Measurements from ENCODE around the gene PANX2.

The PANX2 gene

GRCh38 chr22:50211147-50211546 lies 40.6 kb downstream of the PANX2 start:
- Histone ChIP-seq H3K4me1 (ENCODE audit: control insufficient read depth, low read depth, low read length) (no peaks in the 10 kb centered on the region), H3K56ac (ENCODE audit: low read length) (no peak overlapping the region), H4K5ac (ENCODE audit: low read length) (no peak overlapping the region), H3K27me3 (ENCODE audit: insufficient read depth, low read length, poor library complexity) (no peaks in the 10 kb centered on the region), H2BK5ac (ENCODE audit: low read length) (no peak overlapping the region), H3K36me3 (ENCODE audit: control insufficient read depth, insufficient read depth, low read length) (peaks cover 3% of the 10 kb centered on the region), H3K4me3 (ENCODE audit: low read length) (no peak overlapping the region), H2BK120ac (ENCODE audit: low read depth, low read length) (no peak overlapping the region), H4K8ac (ENCODE audit: low read depth, low read length) (no peak overlapping the region), H3K79me1 (ENCODE audit: low read length) (peaks cover 1% of the 10 kb centered on the region), H2AK5ac (ENCODE audit: low read length) (no peak overlapping the region), H2BK15ac (replicated peaks; ENCODE audit: low read depth) (no peak overlapping the region), H3K79me2 (ENCODE audit: control insufficient read depth, insufficient read depth, low read length) (no peaks in the 10 kb centered on the region), H3K18ac (ENCODE audit: low read length) (no peak overlapping the region), H3K27ac (ENCODE audit: low read depth, low read length) (no peak overlapping the region), H3K4ac (ENCODE audit: low read depth, low read length) (no peak overlapping the region), H3K23ac (ENCODE audit: low read length) (no peak overlapping the region), H3K4me2 (ENCODE audit: low read length) (no peak overlapping the region), H3K9ac (ENCODE audit: low read length) (no peak overlapping the region)
- DNase-seq, result no peak
- WGBS (ENCODE audit: extremely low coverage, insufficient coverage, low lambda C conversion rate), result no CpG with 5 or more reads among the region's 14 CpGs

- H3K79me1 ChIP-seq (ENCODE audit: low read length), result peaks cover 1% of the 10 kb centered on the region
- no peak overlapping the region for H3K27ac ChIP-seq (ENCODE audit: low read depth, low read length)
- no peak overlapping the region for H2AK5ac ChIP-seq (ENCODE audit: low read length)
- H2BK5ac ChIP-seq (ENCODE audit: low read length), result no peak overlapping the region
- no peaks in the 10 kb centered on the region for H3K4me1 ChIP-seq (ENCODE audit: control insufficient read depth, low read depth, low read length)
- no CpG with 5 or more reads among the region's 9 CpGs for WGBS (ENCODE audit: extremely low coverage, insufficient coverage, low lambda C conversion rate)
- no peak overlapping the region for H3K4ac ChIP-seq (ENCODE audit: low read depth, low read length)
- no peak overlapping the region for H3K23ac ChIP-seq (ENCODE audit: low read length)
- H3K79me2 ChIP-seq (ENCODE audit: control insufficient read depth, insufficient read depth, low read length), result no peaks in the 10 kb centered on the region
- no peak overlapping the region for H3K18ac ChIP-seq (ENCODE audit: low read length)
- H3K27me3 ChIP-seq (ENCODE audit: insufficient read depth, low read length, poor library complexity), result no peaks in the 10 kb centered on the region
- H4K8ac ChIP-seq (ENCODE audit: low read depth, low read length), result no peak overlapping the region
- DNase-seq, result no peak
- no peak overlapping the region for H3K4me2 ChIP-seq (ENCODE audit: low read length)
- H2BK15ac ChIP-seq (replicated peaks; ENCODE audit: low read depth), result no peak overlapping the region
- H3K36me3 ChIP-seq (ENCODE audit: control insufficient read depth, insufficient read depth, low read length), result peaks cover 5% of the 10 kb centered on the region
- no peak overlapping the region for H2BK120ac ChIP-seq (ENCODE audit: low read depth, low read length)
- no peak overlapping the region for H3K4me3 ChIP-seq (ENCODE audit: low read length)
- H4K5ac ChIP-seq (ENCODE audit: low read length), result no peak overlapping the region
- no peak overlapping the region for H3K56ac ChIP-seq (ENCODE audit: low read length)
- no peak overlapping the region for H3K9ac ChIP-seq (ENCODE audit: low read length)
Observed at GRCh38 chr22:50213263-50213662, 42.7 kb downstream of the PANX2 start.

GRCh38 chr22:50215297-50216054 lies 44.9 kb downstream of the PANX2 start:
- no CpG with 5 or more reads among the region's 17 CpGs for WGBS (ENCODE audit: extremely low coverage, insufficient coverage, low lambda C conversion rate)
- Histone ChIP-seq H3K4ac (ENCODE audit: low read depth, low read length) (no peak overlapping the region), H3K4me2 (ENCODE audit: low read length) (no peak overlapping the region), H3K79me1 (ENCODE audit: low read length) (peaks cover 1% of the 10 kb centered on the region), H3K4me3 (ENCODE audit: low read length) (no peak overlapping the region), H3K4me1 (ENCODE audit: control insufficient read depth, low read depth, low read length) (no peaks in the 10 kb centered on the region), H3K9ac (ENCODE audit: low read length) (no peak overlapping the region), H2BK15ac (replicated peaks; ENCODE audit: low read depth) (no peak overlapping the region), H3K79me2 (ENCODE audit: control insufficient read depth, insufficient read depth, low read length) (no peaks in the 10 kb centered on the region), H3K18ac (ENCODE audit: low read length) (no peak overlapping the region), H3K27me3 (ENCODE audit: insufficient read depth, low read length, poor library complexity) (no peaks in the 10 kb centered on the region), H2AK5ac (ENCODE audit: low read length) (no peak overlapping the region), H3K56ac (ENCODE audit: low read length) (no peak overlapping the region), H3K36me3 (ENCODE audit: control insufficient read depth, insufficient read depth, low read length) (peaks cover 5% of the 10 kb centered on the region), H4K5ac (ENCODE audit: low read length) (no peak overlapping the region), H4K8ac (ENCODE audit: low read depth, low read length) (no peak overlapping the region), H2BK5ac (ENCODE audit: low read length) (no peak overlapping the region), H3K27ac (ENCODE audit: low read depth, low read length) (no peak overlapping the region), H3K23ac (ENCODE audit: low read length) (no peak overlapping the region), H2BK120ac (ENCODE audit: low read depth, low read length) (no peak overlapping the region)
- DNase-seq, result no peak

- no peak overlapping the region for H2BK5ac ChIP-seq (ENCODE audit: low read length)
- H3K23ac ChIP-seq (ENCODE audit: low read length), result no peak overlapping the region
- peaks cover 1% of the 10 kb centered on the region for H3K79me1 ChIP-seq (ENCODE audit: low read length)
- no peaks in the 10 kb centered on the region for H3K4me1 ChIP-seq (ENCODE audit: control insufficient read depth, low read depth, low read length)
- H3K9ac ChIP-seq (ENCODE audit: low read length), result no peak overlapping the region
- no peak overlapping the region for H3K27ac ChIP-seq (ENCODE audit: low read depth, low read length)
- H3K4me2 ChIP-seq (ENCODE audit: low read length), result no peak overlapping the region
- H4K5ac ChIP-seq (ENCODE audit: low read length), result no peak overlapping the region
- H2BK15ac ChIP-seq (replicated peaks; ENCODE audit: low read depth), result no peak overlapping the region
- H3K4me3 ChIP-seq (ENCODE audit: low read length), result no peak overlapping the region
- H2BK120ac ChIP-seq (ENCODE audit: low read depth, low read length), result no peak overlapping the region
- no peak overlapping the region for H2AK5ac ChIP-seq (ENCODE audit: low read length)
- no peak overlapping the region for H3K4ac ChIP-seq (ENCODE audit: low read depth, low read length)
- no peaks in the 10 kb centered on the region for H3K27me3 ChIP-seq (ENCODE audit: insufficient read depth, low read length, poor library complexity)
- peaks cover 4% of the 10 kb centered on the region for H3K36me3 ChIP-seq (ENCODE audit: control insufficient read depth, insufficient read depth, low read length)
- no peak overlapping the region for H4K8ac ChIP-seq (ENCODE audit: low read depth, low read length)
- no peaks in the 10 kb centered on the region for H3K79me2 ChIP-seq (ENCODE audit: control insufficient read depth, insufficient read depth, low read length)
- no peak for DNase-seq
- H3K18ac ChIP-seq (ENCODE audit: low read length), result no peak overlapping the region
- H3K56ac ChIP-seq (ENCODE audit: low read length), result no peak overlapping the region
- no CpG with 5 or more reads among the region's 15 CpGs for WGBS (ENCODE audit: extremely low coverage, insufficient coverage, low lambda C conversion rate)
Observed at GRCh38 chr22:50216055-50216683, 45.6 kb downstream of the PANX2 start.

GRCh38 chr22:50216684-50217520 lies 46.4 kb downstream of the PANX2 start:
- no peak overlapping the region for H4K8ac ChIP-seq (ENCODE audit: low read depth, low read length)
- no peak overlapping the region for H3K4ac ChIP-seq (ENCODE audit: low read depth, low read length)
- no peak overlapping the region for H2BK15ac ChIP-seq (replicated peaks; ENCODE audit: low read depth)
- no peak overlapping the region for H4K5ac ChIP-seq (ENCODE audit: low read length)
- H3K27ac ChIP-seq (ENCODE audit: low read depth, low read length), result no peak overlapping the region
- no peak overlapping the region for H3K18ac ChIP-seq (ENCODE audit: low read length)
- H2AK5ac ChIP-seq (ENCODE audit: low read length), result no peak overlapping the region
- no peak for DNase-seq
- no peaks in the 10 kb centered on the region for H3K27me3 ChIP-seq (ENCODE audit: insufficient read depth, low read length, poor library complexity)
- no peak overlapping the region for H2BK120ac ChIP-seq (ENCODE audit: low read depth, low read length)
- no peak overlapping the region for H3K9ac ChIP-seq (ENCODE audit: low read length)
- H3K4me3 ChIP-seq (ENCODE audit: low read length), result no peak overlapping the region
- peaks cover 1% of the 10 kb centered on the region for H3K79me1 ChIP-seq (ENCODE audit: low read length)
- H3K23ac ChIP-seq (ENCODE audit: low read length), result no peak overlapping the region
- no CpG with 5 or more reads among the region's 57 CpGs for WGBS (ENCODE audit: extremely low coverage, insufficient coverage, low lambda C conversion rate)
- H3K79me2 ChIP-seq (ENCODE audit: control insufficient read depth, insufficient read depth, low read length), result no peaks in the 10 kb centered on the region
- no peak overlapping the region for H3K56ac ChIP-seq (ENCODE audit: low read length)
- no peaks in the 10 kb centered on the region for H3K4me1 ChIP-seq (ENCODE audit: control insufficient read depth, low read depth, low read length)
- H2BK5ac ChIP-seq (ENCODE audit: low read length), result no peak overlapping the region
- no peak overlapping the region for H3K4me2 ChIP-seq (ENCODE audit: low read length)
- peaks cover 3% of the 10 kb centered on the region for H3K36me3 ChIP-seq (ENCODE audit: control insufficient read depth, insufficient read depth, low read length)
